Stimulated activated naive CD8-positive, alpha-beta T cell treated with anti-CD3 and anti-CD28 coated beads, Interleukin-15, Interleukin-2, amounts not matched to agents 100 ng/mL and 50 ng/mL, for 24 hours (primary cell): ENCODE measurements around the gene SLC35B4.
"Not testable (repeated sequence)": the region's sequence is repeated elsewhere in the genome, so short reads cannot be mapped to it uniquely, and the experiment has no call there.

Experiments
- H3K27ac Mint-ChIP-seq: one replicate; pipeline ENCODE4 v1.8.0; 2021; ENCODE audit warnings: mild to moderate bottlenecking, mixed read lengths
- H3K27me3 Mint-ChIP-seq: one replicate; pipeline ENCODE4 v1.8.0; 2021; ENCODE audit warnings: mixed read lengths
- H3K36me3 Mint-ChIP-seq: one replicate; pipeline ENCODE4 v1.8.0; 2021; ENCODE audit warnings: low read depth, mixed read lengths
- H3K4me1 Mint-ChIP-seq: one replicate; pipeline ENCODE4 v1.8.0; 2021; ENCODE audit warnings: low read depth, mixed read lengths
- H3K4me3 Mint-ChIP-seq: one replicate; pipeline ENCODE4 v1.8.0; 2021; ENCODE audit warnings: mild to moderate bottlenecking, mixed read lengths
- H3K9me3 Mint-ChIP-seq: one replicate; pipeline ENCODE4 v1.8.0; 2021; ENCODE audit warnings: mixed read lengths

Gene SLC35B4

DNA sequence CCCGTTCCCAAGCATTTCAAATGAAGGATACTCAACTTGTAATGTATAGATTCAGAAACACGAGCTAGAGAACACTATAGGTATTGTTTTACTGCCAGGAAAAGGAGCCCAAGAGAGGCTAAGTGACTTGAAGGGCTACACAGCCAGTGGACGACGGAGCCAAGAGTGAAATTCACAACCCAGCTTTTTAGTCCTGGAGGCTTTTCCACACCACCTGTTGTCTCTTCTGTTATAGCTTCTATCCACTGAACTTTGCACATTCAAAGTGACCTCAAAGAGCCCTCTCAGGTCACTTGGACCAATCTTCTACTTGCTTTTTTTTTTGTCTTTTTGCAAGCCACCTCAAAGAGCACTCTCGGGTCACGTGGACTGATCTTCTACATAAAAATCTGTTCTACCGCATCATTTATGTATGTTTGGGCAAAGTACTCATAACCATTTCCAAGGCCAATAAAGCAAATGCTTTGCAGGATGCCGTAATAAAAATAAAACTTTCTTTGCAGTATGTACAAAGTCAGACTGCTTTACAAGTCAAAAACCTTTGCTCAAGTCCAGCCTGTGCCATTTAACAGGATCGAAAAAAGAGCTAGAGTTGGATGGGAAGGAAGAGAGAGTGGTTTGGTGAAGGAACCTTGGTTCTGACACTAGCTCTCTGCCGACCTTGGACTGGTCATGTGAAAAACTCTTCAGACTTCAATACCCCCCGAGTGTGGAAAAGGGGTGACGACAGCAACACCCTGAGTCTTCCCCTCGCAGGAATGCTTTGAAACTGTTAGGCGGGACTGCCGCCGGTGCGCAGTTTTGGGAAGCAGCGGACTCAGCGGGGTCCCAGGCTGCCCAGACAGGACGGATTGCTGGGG is 821 bp downstream of the SLC35B4 start:
- Mint-ChIP-seq H3K27me3 (no peaks in the 10 kb centered on the region), H3K4me1 (peaks cover 21% of the 10 kb centered on the region), H3K27ac (peak overlapping the region; percentile 72), H3K36me3 (peaks cover 4% of the 10 kb centered on the region), H3K9me3 (no peaks in the 10 kb centered on the region), H3K4me3 (peak overlapping the region; percentile 89)

DNA sequence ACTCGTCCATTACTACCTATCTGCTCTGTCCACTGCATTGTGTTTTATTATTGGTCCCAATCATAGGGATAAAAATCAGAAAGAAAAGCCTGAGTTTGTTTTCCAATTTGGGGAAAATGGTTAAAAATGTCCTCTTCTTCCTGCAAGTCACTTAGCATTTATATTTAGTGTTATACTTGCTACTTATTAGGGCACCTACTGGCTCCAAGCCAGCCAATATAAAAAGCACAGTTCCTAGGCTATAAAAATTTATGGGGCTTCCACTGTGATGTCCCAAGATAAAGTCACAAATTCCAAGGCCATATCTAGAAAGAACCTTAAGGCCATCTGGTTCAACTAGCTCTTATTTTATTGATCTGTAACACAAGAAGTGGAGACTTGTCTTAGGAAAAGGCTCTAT is 3.2 kb downstream of the SLC35B4 start:
- Mint-ChIP-seq H3K27ac (no peak overlapping the region), H3K4me3 (no peak overlapping the region), H3K4me1 (peaks cover 21% of the 10 kb centered on the region), H3K27me3 (no peaks in the 10 kb centered on the region), H3K9me3 (no peaks in the 10 kb centered on the region), H3K36me3 (peaks cover 13% of the 10 kb centered on the region)

DNA sequence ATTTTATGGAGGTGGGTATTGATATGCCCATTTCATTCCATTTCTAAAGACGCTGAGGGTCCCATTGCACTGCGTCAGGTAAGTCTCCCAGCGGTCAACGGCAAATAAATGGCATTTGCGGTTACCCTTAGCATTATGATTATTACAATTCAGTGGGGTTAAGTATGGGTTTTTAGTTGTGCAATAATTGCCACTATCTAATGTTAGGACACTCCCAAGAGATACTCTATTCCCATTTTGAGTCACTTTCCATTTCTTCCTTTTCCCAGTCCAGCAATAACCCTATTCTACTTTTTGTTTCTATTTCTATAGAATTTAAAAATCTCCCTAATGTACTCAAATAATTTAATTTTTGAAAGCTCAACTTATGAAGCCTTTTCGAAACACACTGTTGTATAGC is 4.0 kb downstream of the SLC35B4 start:
- Mint-ChIP-seq H3K9me3 (no peaks in the 10 kb centered on the region), H3K4me1 (peaks cover 19% of the 10 kb centered on the region), H3K27ac (no peak overlapping the region), H3K4me3 (no peak overlapping the region), H3K36me3 (peaks cover 18% of the 10 kb centered on the region), H3K27me3 (no peaks in the 10 kb centered on the region)

DNA sequence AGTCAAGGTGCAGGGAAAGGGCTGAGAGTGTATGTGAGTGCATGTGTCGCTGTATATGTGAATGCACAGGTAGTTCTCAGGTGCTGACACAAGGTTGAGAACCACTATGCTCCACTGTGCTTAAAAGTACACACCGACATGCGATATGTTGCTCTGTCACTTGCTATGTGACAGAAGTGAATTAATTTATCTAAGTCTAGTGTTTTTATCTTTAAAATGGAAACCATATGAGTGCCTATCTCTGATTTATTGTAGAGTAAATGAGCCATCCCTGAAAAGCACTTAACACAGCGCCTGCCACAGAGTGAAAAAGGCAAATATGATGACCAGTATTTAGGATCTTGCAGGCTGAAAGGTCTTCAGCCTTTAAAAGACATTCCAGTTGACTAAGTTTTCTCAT is 4.9 kb downstream of the SLC35B4 start:
- Mint-ChIP-seq H3K27ac (no peak overlapping the region), H3K9me3 (no peaks in the 10 kb centered on the region), H3K4me3 (no peak overlapping the region)

DNA sequence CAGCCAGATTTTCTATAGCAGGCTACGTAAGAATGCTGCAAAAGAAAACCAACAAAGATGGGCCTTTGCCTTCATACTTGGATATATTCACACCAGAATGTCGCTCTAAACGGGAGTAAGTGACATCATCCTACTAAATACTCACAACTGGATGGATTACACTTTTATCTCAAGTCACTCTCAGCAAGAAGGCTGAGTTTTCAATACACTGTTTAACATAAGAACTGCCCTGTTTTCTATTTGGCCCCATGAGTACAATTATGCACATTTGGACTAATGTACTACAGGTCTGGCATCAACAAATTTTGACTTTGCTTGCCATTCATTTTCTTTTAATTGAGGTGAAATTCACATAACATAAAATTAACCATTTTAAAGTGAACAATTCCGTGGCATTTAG is 8.2 kb downstream of the SLC35B4 start:
- Mint-ChIP-seq H3K27ac (no peak overlapping the region), H3K36me3 (peaks cover 41% of the 10 kb centered on the region), H3K4me1 (no peaks in the 10 kb centered on the region), H3K9me3 (no peaks in the 10 kb centered on the region), H3K27me3 (no peaks in the 10 kb centered on the region), H3K4me3 (no peak overlapping the region)

More for the DNA sequence above, 4.9 kb downstream of the SLC35B4 start:
- peaks cover 18% of the 10 kb centered on the region for H3K36me3 Mint-ChIP-seq
- H3K4me1 Mint-ChIP-seq, result peaks cover 13% of the 10 kb centered on the region
- H3K27me3 Mint-ChIP-seq, result no peaks in the 10 kb centered on the region

DNA sequence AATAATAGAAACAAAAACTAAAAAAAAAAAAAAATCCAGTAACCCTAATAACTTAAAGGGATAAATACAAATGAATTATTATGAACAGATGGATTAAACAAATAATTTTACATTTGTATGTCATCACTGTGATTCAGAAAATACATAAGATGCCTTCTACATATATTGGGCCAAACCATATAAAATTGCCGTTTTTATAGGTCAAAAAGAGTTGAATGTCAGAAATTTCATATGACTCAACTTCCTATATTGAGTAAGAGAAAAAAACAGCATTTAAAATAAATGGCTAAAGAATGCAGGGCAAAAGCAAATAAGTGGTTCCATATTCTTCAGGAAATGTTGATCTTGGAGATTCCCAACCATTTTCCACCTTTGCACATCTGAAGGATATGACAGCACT is 9.4 kb downstream of the SLC35B4 start:
- Mint-ChIP-seq H3K27me3 (no peaks in the 10 kb centered on the region), H3K9me3 (no peaks in the 10 kb centered on the region), H3K27ac (no peak overlapping the region), H3K4me3 (no peak overlapping the region), H3K4me1 (no peaks in the 10 kb centered on the region), H3K36me3 (peaks cover 49% of the 10 kb centered on the region)

DNA sequence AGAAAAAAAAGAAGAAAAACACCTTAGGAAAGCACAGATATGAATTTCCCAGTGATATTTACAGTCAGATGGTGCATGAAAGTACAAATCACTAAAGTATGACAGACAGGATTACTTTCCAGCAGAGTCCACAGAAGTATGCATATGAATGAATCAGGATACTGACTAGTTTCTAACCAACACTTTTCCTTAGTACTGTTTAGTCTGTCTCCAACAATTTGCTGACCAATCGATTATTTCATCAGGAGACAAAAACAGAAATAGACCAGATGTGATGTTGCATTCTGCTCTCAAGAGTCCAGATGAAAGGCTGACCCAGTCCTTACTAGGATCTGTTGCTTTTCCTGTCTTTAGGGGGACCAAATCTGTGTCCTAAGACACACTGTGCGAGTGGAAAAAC is 14.6 kb downstream of the SLC35B4 start:
- no peak overlapping the region for H3K27ac Mint-ChIP-seq
- H3K9me3 Mint-ChIP-seq, result no peaks in the 10 kb centered on the region
- no peaks in the 10 kb centered on the region for H3K27me3 Mint-ChIP-seq
- H3K36me3 Mint-ChIP-seq, result peaks cover 67% of the 10 kb centered on the region
- no peak overlapping the region for H3K4me3 Mint-ChIP-seq
- H3K4me1 Mint-ChIP-seq, result no peaks in the 10 kb centered on the region

DNA sequence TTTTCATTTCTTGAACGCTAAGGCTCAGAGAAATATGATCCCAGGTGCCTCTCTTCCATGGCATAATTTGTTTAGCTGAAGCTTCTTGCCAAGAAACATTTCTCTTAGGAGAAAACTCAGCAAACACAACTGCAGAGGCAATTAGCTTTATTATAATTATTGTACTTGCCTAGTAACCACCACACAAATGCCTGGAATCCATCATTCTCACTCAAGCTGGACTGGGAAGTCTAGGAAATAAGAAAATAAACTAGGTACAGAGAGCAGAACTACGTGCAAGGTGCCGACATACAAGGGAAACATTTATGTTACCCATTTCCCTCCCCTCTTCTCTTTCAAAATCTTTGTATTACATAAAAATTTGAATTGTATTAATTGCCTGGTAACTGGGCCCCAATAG is 15.1 kb downstream of the SLC35B4 start:
- Mint-ChIP-seq H3K4me1 (no peaks in the 10 kb centered on the region), H3K4me3 (no peak overlapping the region), H3K27ac (no peak overlapping the region), H3K27me3 (no peaks in the 10 kb centered on the region), H3K36me3 (peaks cover 66% of the 10 kb centered on the region), H3K9me3 (no peaks in the 10 kb centered on the region)

DNA sequence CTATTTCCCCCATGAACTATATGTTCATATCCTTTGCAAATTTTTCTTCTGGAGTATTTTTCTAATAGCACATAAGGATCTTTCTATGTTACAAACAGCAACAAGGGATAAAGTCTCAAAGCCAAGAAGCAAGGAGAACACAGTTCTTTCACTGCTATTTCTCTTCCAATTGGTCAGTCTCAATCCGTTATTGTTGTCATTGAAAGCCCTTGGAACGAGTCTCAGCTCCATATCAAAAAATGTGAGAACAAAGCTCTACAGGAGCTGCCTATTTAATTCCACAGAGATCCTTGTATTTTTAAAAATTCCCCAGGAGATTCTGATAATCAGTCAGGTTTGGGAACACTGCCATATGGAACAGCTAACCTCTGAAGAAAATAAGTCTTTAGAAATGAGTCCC is 15.7 kb downstream of the SLC35B4 start:
- Mint-ChIP-seq H3K4me1 (no peaks in the 10 kb centered on the region), H3K27me3 (no peaks in the 10 kb centered on the region), H3K27ac (no peak overlapping the region), H3K9me3 (no peaks in the 10 kb centered on the region), H3K36me3 (peaks cover 67% of the 10 kb centered on the region), H3K4me3 (no peak overlapping the region)

DNA sequence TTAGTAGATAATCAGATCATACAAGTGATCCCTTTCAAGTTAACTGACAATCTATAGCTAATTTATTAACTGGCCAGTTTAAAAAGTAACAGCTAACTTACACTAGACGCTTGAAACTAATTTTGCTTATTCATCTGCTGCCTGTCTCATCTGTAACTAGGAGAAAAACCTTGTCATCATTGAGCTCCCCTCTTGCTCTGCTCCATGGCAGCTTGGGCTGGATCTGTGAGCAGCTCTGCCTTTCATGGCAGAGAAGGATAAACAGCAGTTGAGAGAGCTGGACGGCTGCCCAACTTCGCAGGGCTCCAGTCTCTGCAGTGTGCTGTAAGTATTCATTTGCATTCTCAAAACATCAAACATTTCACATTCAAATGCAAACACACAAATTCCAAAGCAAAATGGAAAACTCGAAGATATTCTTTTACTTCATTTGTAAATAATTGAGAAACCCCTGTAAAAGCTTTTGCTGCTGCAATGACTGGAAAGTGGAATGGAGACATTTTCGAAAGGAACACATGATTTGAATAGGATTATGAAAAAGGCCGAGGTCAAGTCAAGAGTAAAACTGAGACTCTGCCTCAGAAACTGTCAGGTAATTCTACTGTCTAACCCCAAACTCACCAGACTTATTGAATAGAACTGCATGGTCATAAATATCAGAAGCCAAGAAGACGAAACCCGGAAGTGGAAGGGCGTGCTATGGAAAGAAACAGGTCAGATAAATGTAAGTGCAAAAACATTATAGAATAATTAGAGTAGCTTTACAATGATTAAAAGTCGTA is 17.6 kb downstream of the SLC35B4 start:
- no peak overlapping the region for H3K4me3 Mint-ChIP-seq
- H3K36me3 Mint-ChIP-seq, result peaks cover 67% of the 10 kb centered on the region
- no peaks in the 10 kb centered on the region for H3K9me3 Mint-ChIP-seq
- no peaks in the 10 kb centered on the region for H3K4me1 Mint-ChIP-seq
- no peaks in the 10 kb centered on the region for H3K27me3 Mint-ChIP-seq
- no peak overlapping the region for H3K27ac Mint-ChIP-seq

DNA sequence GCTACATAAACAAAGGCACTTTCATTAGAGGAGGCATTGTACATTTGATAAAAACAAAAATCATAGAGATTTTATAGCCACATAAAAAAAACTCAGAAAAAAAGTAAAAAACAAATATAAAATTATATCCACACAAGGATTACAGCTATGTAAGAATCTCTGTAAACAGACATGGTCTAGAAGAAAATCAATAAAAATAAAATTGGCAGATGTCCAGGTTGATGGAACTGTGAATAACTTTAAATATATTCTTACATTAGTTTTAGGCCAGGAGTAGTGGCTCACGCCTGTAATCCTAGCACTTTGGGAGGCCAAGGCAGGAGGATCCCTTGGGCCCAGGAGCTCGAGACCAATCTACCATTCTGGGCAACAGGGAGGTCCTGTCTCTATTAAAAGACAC is 19.2 kb downstream of the SLC35B4 start:
- H3K4me1 Mint-ChIP-seq, result no peaks in the 10 kb centered on the region
- H3K27me3 Mint-ChIP-seq, result no peaks in the 10 kb centered on the region
- no peak overlapping the region for H3K27ac Mint-ChIP-seq
- H3K4me3 Mint-ChIP-seq, result no peak overlapping the region
- H3K36me3 Mint-ChIP-seq, result peaks cover 59% of the 10 kb centered on the region
- no peaks in the 10 kb centered on the region for H3K9me3 Mint-ChIP-seq

DNA sequence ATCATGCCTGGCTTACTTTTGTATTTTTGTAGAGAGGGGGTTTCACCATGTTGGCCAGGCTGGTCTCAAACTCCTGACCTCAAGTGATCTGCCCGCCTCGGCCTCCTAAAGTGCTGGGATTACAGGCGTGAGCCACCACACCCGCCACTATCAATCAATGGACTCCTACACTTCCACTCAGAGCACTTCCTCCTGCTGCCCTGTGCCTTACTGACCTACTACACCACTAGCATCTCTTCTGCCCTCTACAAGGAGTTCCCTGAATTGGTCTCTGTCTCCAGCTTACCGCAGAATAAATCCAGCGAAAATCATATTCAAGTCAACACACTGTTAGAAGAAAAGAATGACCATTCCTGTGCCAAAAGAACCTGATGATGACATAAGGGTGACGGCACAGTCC is 20.7 kb downstream of the SLC35B4 start:
- H3K4me3 Mint-ChIP-seq, H3K4me1 Mint-ChIP-seq, H3K27me3 Mint-ChIP-seq, H3K9me3 Mint-ChIP-seq, H3K27ac Mint-ChIP-seq: not testable (repeated sequence)
- H3K36me3 Mint-ChIP-seq, result peaks cover 44% of the 10 kb centered on the region

DNA sequence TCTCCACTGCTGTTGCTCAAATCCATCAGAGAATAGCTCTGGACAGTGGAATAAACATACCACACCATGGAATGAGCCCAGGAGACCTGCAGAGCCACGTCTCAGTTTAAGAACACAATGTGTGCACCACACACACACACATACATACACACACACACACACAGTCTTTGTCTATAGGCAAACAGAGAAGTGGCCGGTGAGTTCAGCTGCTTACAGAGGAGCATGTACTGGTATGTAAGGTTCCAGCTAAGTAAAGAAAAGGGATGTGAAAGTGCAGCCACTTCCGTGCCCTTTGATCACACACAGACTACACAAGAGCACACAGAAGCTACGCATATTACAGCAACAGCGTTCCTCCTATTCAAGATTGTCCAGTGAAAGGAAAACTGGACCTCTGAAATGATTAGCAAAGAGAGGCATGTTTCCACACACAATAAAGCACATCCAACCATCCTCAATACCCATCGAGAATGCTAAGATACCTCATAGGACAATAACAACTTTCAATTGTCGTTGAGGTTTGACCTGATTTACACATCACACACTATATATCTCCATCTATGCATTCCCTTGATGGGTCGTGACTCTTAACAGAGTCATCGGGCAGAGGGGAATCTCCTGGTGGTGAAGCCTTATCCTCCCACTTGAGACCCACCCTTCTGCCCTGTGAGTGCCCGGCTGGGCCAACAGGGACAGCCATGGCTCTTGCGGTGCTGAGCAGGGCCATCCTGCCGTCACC is 23.6 kb downstream of the SLC35B4 start:
- no peaks in the 10 kb centered on the region for H3K4me1 Mint-ChIP-seq
- H3K27me3 Mint-ChIP-seq, result no peaks in the 10 kb centered on the region
- no peak overlapping the region for H3K27ac Mint-ChIP-seq
- H3K36me3 Mint-ChIP-seq, result peaks cover 28% of the 10 kb centered on the region
- H3K4me3 Mint-ChIP-seq, result no peak overlapping the region
- H3K9me3 Mint-ChIP-seq, result no peaks in the 10 kb centered on the region

DNA sequence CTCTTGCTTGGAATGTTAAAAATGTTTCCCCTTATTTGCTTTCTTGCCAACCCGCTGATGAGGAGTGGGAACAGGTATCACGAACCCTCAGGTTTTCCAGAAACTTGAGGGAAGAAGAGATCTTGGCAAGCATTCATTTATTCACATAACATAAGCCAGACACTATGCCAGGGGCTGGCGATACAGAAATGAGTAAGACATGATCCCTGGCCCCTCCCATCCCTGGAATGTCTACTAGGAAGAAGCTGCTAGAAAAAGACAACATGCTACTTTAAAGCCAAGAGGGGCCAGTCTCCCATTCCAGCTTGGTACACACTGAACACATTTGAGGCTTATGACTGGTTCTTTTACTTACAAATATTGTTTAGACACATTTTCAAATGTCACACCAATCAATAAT is 26.4 kb downstream of the SLC35B4 start:
- H3K4me3 Mint-ChIP-seq, result no peak overlapping the region
- no peaks in the 10 kb centered on the region for H3K4me1 Mint-ChIP-seq
- peaks cover 14% of the 10 kb centered on the region for H3K36me3 Mint-ChIP-seq
- H3K27me3 Mint-ChIP-seq, result no peaks in the 10 kb centered on the region
- H3K27ac Mint-ChIP-seq, result no peak overlapping the region
- no peaks in the 10 kb centered on the region for H3K9me3 Mint-ChIP-seq

DNA sequence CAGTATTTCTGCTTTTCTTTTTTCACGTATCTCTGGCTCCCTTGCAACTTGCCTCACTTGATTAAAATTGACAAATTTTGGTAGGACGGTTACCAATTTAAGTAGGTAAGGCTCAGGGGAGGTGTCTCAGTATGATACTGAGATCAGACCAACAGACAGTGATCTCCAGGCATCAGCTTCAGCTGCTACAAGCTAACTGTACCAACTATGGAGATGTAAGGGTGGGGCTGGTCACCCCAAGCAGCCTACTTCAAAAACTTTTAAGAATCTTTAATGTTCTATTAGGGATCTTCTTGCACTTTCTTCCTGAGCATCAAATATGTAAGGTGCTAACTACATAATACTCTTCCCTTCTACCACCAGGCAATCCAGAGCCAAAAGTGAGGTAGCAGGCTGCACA is 26.9 kb downstream of the SLC35B4 start:
- no peaks in the 10 kb centered on the region for H3K9me3 Mint-ChIP-seq
- H3K27ac Mint-ChIP-seq, result no peak overlapping the region
- no peak overlapping the region for H3K4me3 Mint-ChIP-seq
- no peaks in the 10 kb centered on the region for H3K27me3 Mint-ChIP-seq
- no peaks in the 10 kb centered on the region for H3K4me1 Mint-ChIP-seq
- peaks cover 10% of the 10 kb centered on the region for H3K36me3 Mint-ChIP-seq
